Panc1 (cell line): ENCODE measurements around the gene DOK5.

Source experiments
- POLR2AphosphoS5 ChIP-seq: IDR thresholded peaks from 2 replicates; pipeline ENCODE4 v1.6.1; 2012; ENCODE audit warnings: mild to moderate bottlenecking, low read depth, low read length, moderate library complexity
- SIN3A ChIP-seq: IDR thresholded peaks from 2 replicates; pipeline ENCODE4 v1.6.1; 2012; ENCODE audit warnings: low read depth, mild to moderate bottlenecking, low read length, moderate library complexity, borderline replicate concordance; ENCODE audit not compliant: insufficient read depth
- TCF7L2 ChIP-seq: IDR thresholded peaks from 2 replicates; pipeline ENCODE4 v1.6.1; 2011; ENCODE audit warnings: mild to moderate bottlenecking, low read depth, low read length, inconsistent platforms
- TF ChIP-seq, protein P1 (sequence below): fragments of 450-650 bp; IDR thresholded peaks from 2 replicates; pipeline ENCODE4 v1.5.1; 2017; ENCODE audit warnings: mild to moderate bottlenecking
- TF ChIP-seq, protein P2 (sequence below), 2 experiments: IDR thresholded peaks; 2 replicates each; pipeline ENCODE4 v1.6.1; 2011 to 2012; ENCODE audit warnings: low read depth in 2 of 2, control low read depth in 1 of 2, low read length in 1 of 2, mild to moderate bottlenecking in 1 of 2, moderate library complexity in 1 of 2; ENCODE audit not compliant: insufficient read depth in 1 of 2

DNA sequence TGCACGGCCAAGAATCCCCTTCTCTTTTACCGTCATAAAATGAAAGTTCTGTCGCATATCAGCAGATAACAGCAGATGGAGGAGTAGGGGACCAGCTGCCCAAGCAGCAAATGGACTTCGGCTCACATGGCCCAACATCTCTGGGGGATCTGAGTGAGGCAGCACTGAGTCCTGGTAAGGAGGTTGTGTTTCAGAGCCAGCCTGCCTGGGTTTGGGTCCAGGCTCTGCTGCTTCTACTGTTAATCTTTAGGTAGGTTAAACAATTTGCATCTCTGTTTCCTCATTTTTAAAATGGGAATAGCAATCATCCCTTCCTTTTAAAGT lies 193.6 kb downstream of the DOK5 start:
- TF ChIP-seq, protein P1, sequence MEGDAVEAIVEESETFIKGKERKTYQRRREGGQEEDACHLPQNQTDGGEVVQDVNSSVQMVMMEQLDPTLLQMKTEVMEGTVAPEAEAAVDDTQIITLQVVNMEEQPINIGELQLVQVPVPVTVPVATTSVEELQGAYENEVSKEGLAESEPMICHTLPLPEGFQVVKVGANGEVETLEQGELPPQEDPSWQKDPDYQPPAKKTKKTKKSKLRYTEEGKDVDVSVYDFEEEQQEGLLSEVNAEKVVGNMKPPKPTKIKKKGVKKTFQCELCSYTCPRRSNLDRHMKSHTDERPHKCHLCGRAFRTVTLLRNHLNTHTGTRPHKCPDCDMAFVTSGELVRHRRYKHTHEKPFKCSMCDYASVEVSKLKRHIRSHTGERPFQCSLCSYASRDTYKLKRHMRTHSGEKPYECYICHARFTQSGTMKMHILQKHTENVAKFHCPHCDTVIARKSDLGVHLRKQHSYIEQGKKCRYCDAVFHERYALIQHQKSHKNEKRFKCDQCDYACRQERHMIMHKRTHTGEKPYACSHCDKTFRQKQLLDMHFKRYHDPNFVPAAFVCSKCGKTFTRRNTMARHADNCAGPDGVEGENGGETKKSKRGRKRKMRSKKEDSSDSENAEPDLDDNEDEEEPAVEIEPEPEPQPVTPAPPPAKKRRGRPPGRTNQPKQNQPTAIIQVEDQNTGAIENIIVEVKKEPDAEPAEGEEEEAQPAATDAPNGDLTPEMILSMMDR, result no peak
- no peak for TF ChIP-seq SIN3A
- TF ChIP-seq POLR2AphosphoS5, result no peak
- TF ChIP-seq TCF7L2, result no peak
- TF ChIP-seq, protein P2, sequence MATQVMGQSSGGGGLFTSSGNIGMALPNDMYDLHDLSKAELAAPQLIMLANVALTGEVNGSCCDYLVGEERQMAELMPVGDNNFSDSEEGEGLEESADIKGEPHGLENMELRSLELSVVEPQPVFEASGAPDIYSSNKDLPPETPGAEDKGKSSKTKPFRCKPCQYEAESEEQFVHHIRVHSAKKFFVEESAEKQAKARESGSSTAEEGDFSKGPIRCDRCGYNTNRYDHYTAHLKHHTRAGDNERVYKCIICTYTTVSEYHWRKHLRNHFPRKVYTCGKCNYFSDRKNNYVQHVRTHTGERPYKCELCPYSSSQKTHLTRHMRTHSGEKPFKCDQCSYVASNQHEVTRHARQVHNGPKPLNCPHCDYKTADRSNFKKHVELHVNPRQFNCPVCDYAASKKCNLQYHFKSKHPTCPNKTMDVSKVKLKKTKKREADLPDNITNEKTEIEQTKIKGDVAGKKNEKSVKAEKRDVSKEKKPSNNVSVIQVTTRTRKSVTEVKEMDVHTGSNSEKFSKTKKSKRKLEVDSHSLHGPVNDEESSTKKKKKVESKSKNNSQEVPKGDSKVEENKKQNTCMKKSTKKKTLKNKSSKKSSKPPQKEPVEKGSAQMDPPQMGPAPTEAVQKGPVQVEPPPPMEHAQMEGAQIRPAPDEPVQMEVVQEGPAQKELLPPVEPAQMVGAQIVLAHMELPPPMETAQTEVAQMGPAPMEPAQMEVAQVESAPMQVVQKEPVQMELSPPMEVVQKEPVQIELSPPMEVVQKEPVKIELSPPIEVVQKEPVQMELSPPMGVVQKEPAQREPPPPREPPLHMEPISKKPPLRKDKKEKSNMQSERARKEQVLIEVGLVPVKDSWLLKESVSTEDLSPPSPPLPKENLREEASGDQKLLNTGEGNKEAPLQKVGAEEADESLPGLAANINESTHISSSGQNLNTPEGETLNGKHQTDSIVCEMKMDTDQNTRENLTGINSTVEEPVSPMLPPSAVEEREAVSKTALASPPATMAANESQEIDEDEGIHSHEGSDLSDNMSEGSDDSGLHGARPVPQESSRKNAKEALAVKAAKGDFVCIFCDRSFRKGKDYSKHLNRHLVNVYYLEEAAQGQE (IDR thresholded peaks at IDR 0.05; ENCODE audit: insufficient read depth in 1 of 2, low read depth in 2 of 2, low read length in 1 of 2), result no peak
